Naive thymus-derived CD4-positive, alpha-beta T cell (primary cell): Measurements from ENCODE around the gene IER2. TPM values are rescaled to one million over a fixed set of nuclear protein-coding genes. Genes with fewer than 3 reads are reported as not detected.
A peak's percentile ranks its signal among the peaks of the same experiment; 100 is the strongest.

ENCODE experiments used
- ATAC-seq: fragments of 150-1000 bp; cut with Tn5 transposase; 2 replicates; pipeline ENCODE4 v1.10.0; 2021; ENCODE audit warnings: mild to moderate bottlenecking, moderate library complexity
- CTCF ChIA-PET: fragments of 350-600 bp; sonication (Branson Sonifier 250); formaldehyde crosslinking; loops from one replicate; lab custom pipeline; 2021; ENCODE audit warnings: antibody characterized with exemption; lab: Charles Lee
- POLR2A ChIA-PET: fragments of 350-600 bp; sonication (Branson Sonifier 250); formaldehyde crosslinking; loops from one replicate; lab custom pipeline; 2021; ENCODE audit warnings: antibody characterized with exemption, inconsistent platforms; lab: Charles Lee
- DNase-seq, 9 donors: peaks; one replicate each; pipeline versions ENCODE4 v3.0.0 to v3.0.0-alpha.2; 2020 to 2022; ENCODE audit warnings: mixed read lengths in 1 of 9
- H3K27ac ChIP-seq: one replicate; pipeline ENCODE4 v1.7.0; 2013; ENCODE audit warnings: mild to moderate bottlenecking, low read depth, low read length, moderate library complexity
- H3K27me3 ChIP-seq, 2 donors: one replicate each; pipeline ENCODE4 v1.7.0; 2013; ENCODE audit warnings: low read length in 2 of 2, mild to moderate bottlenecking in 2 of 2, moderate library complexity in 2 of 2; ENCODE audit not compliant: control insufficient read depth in 2 of 2, insufficient read depth in 2 of 2
- H3K36me3 ChIP-seq, 3 experiments: 1 replicate in 2 of 3; 2 replicates in 1 of 3; pipeline ENCODE4 v1.7.0; 2013; ENCODE audit warnings: low read length in 3 of 3, mild to moderate bottlenecking in 3 of 3, moderate library complexity in 1 of 3; ENCODE audit not compliant: insufficient read depth in 3 of 3, control insufficient read depth in 2 of 3
- H3K4me1 ChIP-seq, 2 donors: one replicate each; pipeline ENCODE4 v1.7.0; 2013; ENCODE audit warnings: low read length in 2 of 2, mild to moderate bottlenecking in 2 of 2, moderate library complexity in 1 of 2; ENCODE audit not compliant: control insufficient read depth in 2 of 2, insufficient read depth in 2 of 2
- H3K4me3 ChIP-seq: 2 replicates; pipeline ENCODE4 v1.7.0; 2013; ENCODE audit warnings: mild to moderate bottlenecking, low read length
- H3K9me3 ChIP-seq, 3 experiments: 1 replicate in 2 of 3; 2 replicates in 1 of 3; pipeline ENCODE4 v1.7.0; 2013; ENCODE audit warnings: low read length in 3 of 3; ENCODE audit not compliant: control insufficient read depth in 2 of 3
- H3K27ac Mint-ChIP-seq, 9 donors: one replicate each; pipeline ENCODE4 v1.8.0; 2020 to 2022; ENCODE audit warnings: mixed read lengths in 9 of 9, mild to moderate bottlenecking in 8 of 9, moderate library complexity in 5 of 9, inconsistent platforms in 2 of 9
- H3K27me3 Mint-ChIP-seq, 5 donors: one replicate each; pipeline ENCODE4 v1.8.0; 2021 to 2022; ENCODE audit warnings: mixed read lengths in 5 of 5, mild to moderate bottlenecking in 1 of 5
- H3K36me3 Mint-ChIP-seq, 5 donors: one replicate each; pipeline ENCODE4 v1.8.0; 2020 to 2022; ENCODE audit warnings: mixed read lengths in 5 of 5, mild to moderate bottlenecking in 3 of 5, inconsistent platforms in 1 of 5
- H3K4me1 Mint-ChIP-seq, 7 donors: one replicate each; pipeline ENCODE4 v1.8.0; 2020 to 2022; ENCODE audit warnings: mixed read lengths in 7 of 7, mild to moderate bottlenecking in 3 of 7, inconsistent platforms in 1 of 7
- H3K4me3 Mint-ChIP-seq, 10 donors: one replicate each; pipeline ENCODE4 v1.8.0; 2020 to 2022; ENCODE audit warnings: mild to moderate bottlenecking in 10 of 10, mixed read lengths in 10 of 10, moderate library complexity in 6 of 10, inconsistent platforms in 2 of 10
- H3K9me3 Mint-ChIP-seq, 11 donors: one replicate each; pipeline ENCODE4 v1.8.0; 2020 to 2022; ENCODE audit warnings: mixed read lengths in 11 of 11, mild to moderate bottlenecking in 4 of 11, inconsistent platforms in 1 of 11, moderate library complexity in 1 of 11
- intact Hi-C, 2 donors: fragments of 100-400 bp; cut with micrococcal nuclease; formaldehyde crosslinking; loops; one replicate each; pipeline ENCODE4 v1.15.1; 2023
- polyA plus RNA-seq, 2 donors: library from polyadenylated mRNA; unstranded; fragments of 300-500 nt; fragmentation: Illumina TruSeq; gene quantifications; one replicate each; pipeline ENCODE4 v1.2.3, GENCODE V29; 2021
- total RNA-seq, 6 experiments: library from RNA in 5 of 6; stranded (reverse) in 5 of 6; gene quantifications; 1 replicate in 5 of 6; 2 replicates in 1 of 6; pipeline ENCODE4 v1.2.3 and lab custom pipeline; 2021 to 2026

The IER2 gene
- total and polyA plus RNA-seq, 7 experiments from 2014 or later, result 121 to 558 (median 149) TPM

GRCh38 chr19:13127811-13128575 lies 22.2 kb upstream of the IER2 start:
- ChIA-PET POLR2A (interaction anchor here (0.7 kb wide), 1 partner anchor 15 kb away, joined by 3 read pairs; no protein-coding TSS in a partner anchor), CTCF (interaction anchor here (0.6 to 0.8 kb wide), 3 partner anchors 11 to 362 kb away, joined by 3 read pairs; no protein-coding TSS in a partner anchor)
- Histone ChIP-seq H3K4me3 (no peak overlapping the region), H3K4me1 (peaks cover 0 to 9% of the 10 kb centered on the region in 2 donors), H3K36me3 (peaks cover 0 to 9% (median 0%) of the 10 kb centered on the region in 3 experiments), H3K9me3 (no peaks in the 10 kb centered on the region), H3K27ac (no peak overlapping the region), H3K27me3 (no peaks in the 10 kb centered on the region)
- DNase-seq (no peak), ATAC-seq (no peak)
- peak overlapping the region in 2 of 9 donors; percentile 13 to 31 for H3K27ac Mint-ChIP-seq
- H3K4me1 Mint-ChIP-seq, result peaks cover 22 to 33% (median 27%) of the 10 kb centered on the region in 7 donors
- no peak overlapping the region for H3K4me3 Mint-ChIP-seq
- no peaks in the 10 kb centered on the region for H3K36me3 Mint-ChIP-seq
- no peaks in the 10 kb centered on the region for H3K9me3 Mint-ChIP-seq
- no peaks in the 10 kb centered on the region for H3K27me3 Mint-ChIP-seq
- intact Hi-C loops, result no loop called here

- no peak overlapping the region for H3K4me3 ChIP-seq
- Mint-ChIP-seq H3K9me3 (no peaks in the 10 kb centered on the region), H3K36me3 (no peaks in the 10 kb centered on the region), H3K4me1 (peaks cover 27 to 36% (median 29%) of the 10 kb centered on the region in 7 donors), H3K27me3 (no peaks in the 10 kb centered on the region), H3K4me3 (no peak overlapping the region), H3K27ac (peak overlapping the region in 1 of 9 donors; percentile 62)
- H3K4me1 ChIP-seq, result peaks cover 0 to 11% of the 10 kb centered on the region in 2 donors
- no peaks in the 10 kb centered on the region for H3K9me3 ChIP-seq
- no peaks in the 10 kb centered on the region for H3K27me3 ChIP-seq
- intact Hi-C loops, result no loop called here
- ChIA-PET POLR2A (no interaction called here), CTCF (interaction anchor here (0.8 kb wide), 1 partner anchor 11 kb away, joined by 3 read pairs; no protein-coding TSS in a partner anchor)
- ATAC-seq, result no peak
- peaks cover 0 to 9% (median 0%) of the 10 kb centered on the region in 3 experiments for H3K36me3 ChIP-seq
- no peak for DNase-seq
- no peak overlapping the region for H3K27ac ChIP-seq
These were observed 21.6 kb upstream of the IER2 start for GRCh38 chr19:13128583-13128982.

- no peak for DNase-seq
- Mint-ChIP-seq H3K36me3 (peaks cover 0 to 1% (median 0%) of the 10 kb centered on the region in 5 donors), H3K27me3 (no peaks in the 10 kb centered on the region), H3K4me1 (peaks cover 27 to 36% (median 29%) of the 10 kb centered on the region in 7 donors), H3K9me3 (no peaks in the 10 kb centered on the region), H3K4me3 (no peak overlapping the region), H3K27ac (peak overlapping the region in 1 of 9 donors; percentile 67)
- intact Hi-C loops, result no loop called here
- ATAC-seq, result no peak
- Histone ChIP-seq H3K4me1 (peaks cover 0 to 11% of the 10 kb centered on the region in 2 donors), H3K36me3 (peaks cover 0 to 12% (median 0%) of the 10 kb centered on the region in 3 experiments), H3K27me3 (no peaks in the 10 kb centered on the region), H3K9me3 (no peaks in the 10 kb centered on the region), H3K27ac (no peak overlapping the region), H3K4me3 (no peak overlapping the region)
- ChIA-PET POLR2A (no interaction called here), CTCF (interaction anchor here (0.9 kb wide), 1 partner anchor 12 kb away, joined by 3 read pairs; no protein-coding TSS in a partner anchor)
These were observed 20.8 kb upstream of the IER2 start for GRCh38 chr19:13129384-13129783.

GRCh38 chr19:13130886-13131490 lies 19.2 kb upstream of the IER2 start:
- H3K36me3 ChIP-seq, result peaks cover 0 to 26% (median 0%) of the 10 kb centered on the region in 3 experiments
- no peak overlapping the region for H3K4me3 ChIP-seq
- ChIA-PET CTCF (interaction anchor here (1.5 kb wide), 1 partner anchor 65 kb away, joined by 4 read pairs; no protein-coding TSS in a partner anchor), POLR2A (interaction anchor here (0.6 to 1.1 kb wide), 2 partner anchors 13 to 49 kb away, joined by 3 to 4 read pairs; partner anchors contain the start of gene NACC1)
- no peaks in the 10 kb centered on the region for H3K9me3 Mint-ChIP-seq
- no peak overlapping the region for H3K27ac ChIP-seq
- H3K4me1 Mint-ChIP-seq, result peaks cover 27 to 34% (median 29%) of the 10 kb centered on the region in 7 donors
- H3K4me3 Mint-ChIP-seq, result no peak overlapping the region
- ATAC-seq, result no peak
- no peak for DNase-seq
- H3K9me3 ChIP-seq, result no peaks in the 10 kb centered on the region
- intact Hi-C loops, result no loop called here
- no peaks in the 10 kb centered on the region for H3K27me3 ChIP-seq
- H3K36me3 Mint-ChIP-seq, result peaks cover 0 to 1% (median 0%) of the 10 kb centered on the region in 5 donors
- no peaks in the 10 kb centered on the region for H3K27me3 Mint-ChIP-seq
- H3K27ac Mint-ChIP-seq, result peak overlapping the region in 4 of 9 donors; percentile 32 to 84 (median 43)
- peaks cover 0 to 11% of the 10 kb centered on the region in 2 donors for H3K4me1 ChIP-seq

GRCh38 chr19:13132471-13133180 lies 17.6 kb upstream of the IER2 start:
- no peak overlapping the region for H3K4me3 ChIP-seq
- DNase-seq, result peak in 1 of 9 donors; percentile 63
- peaks cover 0 to 3% (median 0%) of the 10 kb centered on the region in 5 donors for H3K36me3 Mint-ChIP-seq
- no peaks in the 10 kb centered on the region for H3K27me3 ChIP-seq
- peak; percentile 91 for ATAC-seq
- intact Hi-C loops, result loop anchor here in 1 of 2 donors (2.0 kb wide), 1 partner anchor 14 kb away; the partner anchor contains the start of gene NACC1
- peak overlapping the region; percentile 14 to 82 (median 43) for H3K27ac Mint-ChIP-seq
- CTCF ChIA-PET, result no interaction called here
- no peaks in the 10 kb centered on the region for H3K9me3 ChIP-seq
- POLR2A ChIA-PET, result interaction anchor here (0.9 kb wide), 1 partner anchor 17 kb away, joined by 5 read pairs; the partner anchor contains the start of genes IER2 and STX10
- no peak overlapping the region for H3K27ac ChIP-seq
- peaks cover 25 to 33% (median 28%) of the 10 kb centered on the region in 7 donors for H3K4me1 Mint-ChIP-seq
- H3K36me3 ChIP-seq, result peaks cover 0 to 37% (median 0%) of the 10 kb centered on the region in 3 experiments
- peak overlapping the region in 3 of 10 donors; percentile 7 to 59 (median 12) for H3K4me3 Mint-ChIP-seq
- H3K4me1 ChIP-seq, result peaks cover 0 to 11% of the 10 kb centered on the region in 2 donors
- H3K9me3 Mint-ChIP-seq, result no peaks in the 10 kb centered on the region
- H3K27me3 Mint-ChIP-seq, result no peaks in the 10 kb centered on the region
